ENCODE measurements around the gene COL6A3. TPM values are rescaled to one million over a fixed set of nuclear protein-coding genes. Genes with fewer than 3 reads are reported as not detected.

Gene COL6A3
- total RNA-seq, 1 experiment from 2014 or later = 0.81 TPM

GRCh38 chr2:237388036-237388435 lies 25.9 kb downstream of the COL6A3 start:
- no peak overlapping the region for H4K5ac ChIP-seq (ENCODE audit: insufficient read length, low read depth, low read length)
- no peaks in the 10 kb centered on the region for H3K79me1 ChIP-seq (ENCODE audit: insufficient read depth, low read depth, low read length, poor library complexity, severe bottlenecking)
- H3K18ac ChIP-seq (ENCODE audit: insufficient read length, low read depth, low read length) = no peak overlapping the region
- no peak overlapping the region for H3K9ac ChIP-seq (ENCODE audit: extremely low read depth, insufficient read length, low read length)
- Mint-ChIP-seq H3K27me3 (ENCODE audit: low read depth) (peaks cover 19% of the 10 kb centered on the region), H3K36me3 (ENCODE audit: insufficient read depth in 1 of 3, low read depth in 3 of 3) (no peaks in the 10 kb centered on the region; a peak in 1 of 7 replicates), H3K4me3 (no peak overlapping the region), H3K27ac (no peak overlapping the region), H3K9me3 (no peaks in the 10 kb centered on the region), H3K4me1 (no peaks in the 10 kb centered on the region)
- no peak overlapping the region for H3K4ac ChIP-seq (ENCODE audit: low read depth, low read length)
- no peaks in the 10 kb centered on the region; the same call in 1 of the 2 replicates for H3K27me3 ChIP-seq (ENCODE audit: insufficient read depth, low read length)
- no peak overlapping the region for H2BK120ac ChIP-seq (ENCODE audit: low read depth, low read length, poor library complexity, severe bottlenecking)
- H2AK5ac ChIP-seq (ENCODE audit: insufficient read length, low read length) = no peak overlapping the region
- no peaks in the 10 kb centered on the region for H4K20me1 ChIP-seq (ENCODE audit: control insufficient read depth, insufficient read depth, insufficient read length)
- no peak overlapping the region for H3K23ac ChIP-seq (ENCODE audit: insufficient read length, low read depth, low read length)
- H3K4me1 ChIP-seq (ENCODE audit: insufficient read depth, low read length) = no peaks in the 10 kb centered on the region
- H3K9me3 ChIP-seq (ENCODE audit: control insufficient read depth, low read depth, low read length) = no peaks in the 10 kb centered on the region
- H3T11ph ChIP-seq (ENCODE audit: low read length) = no peak overlapping the region
- H2BK15ac ChIP-seq (ENCODE audit: low read depth, low read length) = no peak overlapping the region
- no peak overlapping the region for H4K8ac ChIP-seq (replicated peaks; ENCODE audit: insufficient read length, low read depth, low read length)
- H2BK12ac ChIP-seq (ENCODE audit: insufficient read length, low read depth, low read length) = no peak overlapping the region
- DNase-seq = no peak
- TF ChIP-seq, protein P1, sequence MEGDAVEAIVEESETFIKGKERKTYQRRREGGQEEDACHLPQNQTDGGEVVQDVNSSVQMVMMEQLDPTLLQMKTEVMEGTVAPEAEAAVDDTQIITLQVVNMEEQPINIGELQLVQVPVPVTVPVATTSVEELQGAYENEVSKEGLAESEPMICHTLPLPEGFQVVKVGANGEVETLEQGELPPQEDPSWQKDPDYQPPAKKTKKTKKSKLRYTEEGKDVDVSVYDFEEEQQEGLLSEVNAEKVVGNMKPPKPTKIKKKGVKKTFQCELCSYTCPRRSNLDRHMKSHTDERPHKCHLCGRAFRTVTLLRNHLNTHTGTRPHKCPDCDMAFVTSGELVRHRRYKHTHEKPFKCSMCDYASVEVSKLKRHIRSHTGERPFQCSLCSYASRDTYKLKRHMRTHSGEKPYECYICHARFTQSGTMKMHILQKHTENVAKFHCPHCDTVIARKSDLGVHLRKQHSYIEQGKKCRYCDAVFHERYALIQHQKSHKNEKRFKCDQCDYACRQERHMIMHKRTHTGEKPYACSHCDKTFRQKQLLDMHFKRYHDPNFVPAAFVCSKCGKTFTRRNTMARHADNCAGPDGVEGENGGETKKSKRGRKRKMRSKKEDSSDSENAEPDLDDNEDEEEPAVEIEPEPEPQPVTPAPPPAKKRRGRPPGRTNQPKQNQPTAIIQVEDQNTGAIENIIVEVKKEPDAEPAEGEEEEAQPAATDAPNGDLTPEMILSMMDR (conservative IDR thresholded peaks at IDR 0.05) = no peak
- no peak overlapping the region for H2AFZ ChIP-seq (ENCODE audit: low read length)
- H3K27ac ChIP-seq (ENCODE audit: insufficient read length, low read depth, low read length) = no peak overlapping the region
- no peak overlapping the region for H4K91ac ChIP-seq (ENCODE audit: insufficient read length, low read depth, low read length)
- no peak overlapping the region for H2BK5ac ChIP-seq (ENCODE audit: insufficient read length, low read length)
- no peak overlapping the region for H3K4me2 ChIP-seq (ENCODE audit: insufficient read depth, insufficient read length, low read length)
- H3K79me2 ChIP-seq (ENCODE audit: insufficient read depth, low read length) = no peaks in the 10 kb centered on the region
- no CpG with 5 or more reads among the region's 5 CpGs for WGBS (ENCODE audit: extremely low coverage, insufficient read length, low lambda C conversion rate)
- no peaks in the 10 kb centered on the region for H3K23me2 ChIP-seq (ENCODE audit: insufficient read length, low read depth, low read length, poor library complexity, severe bottlenecking)
- H2BK20ac ChIP-seq (ENCODE audit: low read depth, low read length, poor library complexity, severe bottlenecking) = no peak overlapping the region
- no peak overlapping the region for H3K14ac ChIP-seq (ENCODE audit: insufficient read depth, low read length)
- H3K56ac ChIP-seq (ENCODE audit: insufficient read length, low read depth, low read length) = no peak overlapping the region

Measured in H9 (cell line).